SK-N-SH treated with all-trans-retinoic acid at 6 μM for 48 hours (cell line): ENCODE measurements around the gene CIC.
A peak's percentile ranks its signal among the peaks of the same experiment; 100 is the strongest.

Experiments
- ATAC-seq: fragments of 200-7000 bp; cut with Tn5 transposase; 3 replicates; pipeline ENCODE4 v1.9.1; 2020; ENCODE audit warnings: mild to moderate bottlenecking, moderate library complexity
- ARNTL ChIP-seq: fragments of 450-650 bp; formaldehyde crosslinking; IDR thresholded peaks from 2 replicates; pipeline ENCODE4 v1.5.0; 2020; ENCODE audit warnings: low read depth, mild to moderate bottlenecking, moderate library complexity, borderline replicate concordance
- CREB5 ChIP-seq: fragments of 250-450 bp; sonication (Bioruptor Pico); IDR thresholded peaks from 2 replicates; pipeline ENCODE4 v1.5.1; 2020; ENCODE audit warnings: low read depth, mild to moderate bottlenecking, moderate library complexity
- CSDC2 ChIP-seq: fragments of 250-450 bp; sonication (Bioruptor Pico); IDR thresholded peaks from 2 replicates; pipeline ENCODE4 v1.5.0; 2020; ENCODE audit warnings: mild to moderate bottlenecking, moderate library complexity
- ESRRG ChIP-seq: fragments of 250-450 bp; sonication (Bioruptor Pico); IDR thresholded peaks from 2 replicates; pipeline ENCODE4 v1.6.1; 2021; ENCODE audit warnings: mild to moderate bottlenecking
- GLIS3 ChIP-seq: fragments of 250-450 bp; sonication (Bioruptor Pico); IDR thresholded peaks from 2 replicates; pipeline ENCODE4 v1.5.0; 2020; ENCODE audit warnings: mild to moderate bottlenecking, moderate library complexity
- ISL1 ChIP-seq: fragments of 250-450 bp; sonication (Bioruptor Pico); IDR thresholded peaks from 2 replicates; pipeline ENCODE4 v2.1.2; 2022; ENCODE audit warnings: mild to moderate bottlenecking, moderate library complexity
- OSR1 ChIP-seq: fragments of 250-450 bp; sonication (Bioruptor Pico); IDR thresholded peaks from 2 replicates; pipeline ENCODE4 v1.8.0; 2022; ENCODE audit warnings: moderate library complexity, mild to moderate bottlenecking, inconsistent platforms
- PPARA ChIP-seq: fragments of 250-450 bp; sonication (Bioruptor Pico); IDR thresholded peaks from 2 replicates; pipeline ENCODE4 v1.5.0; 2020; ENCODE audit warnings: mild to moderate bottlenecking, borderline replicate concordance
- SNAI2 ChIP-seq: fragments of 250-450 bp; sonication (Bioruptor Pico); IDR thresholded peaks from 2 replicates; pipeline ENCODE4 v1.5.0; 2020; ENCODE audit warnings: mild to moderate bottlenecking, moderate library complexity
- TCF4 ChIP-seq: fragments of 250-450 bp; sonication (Bioruptor Pico); IDR thresholded peaks from 2 replicates; pipeline ENCODE4 v1.8.0; 2021; ENCODE audit warnings: mild to moderate bottlenecking, moderate library complexity, borderline replicate concordance
- TOX ChIP-seq: fragments of 250-450 bp; sonication (Bioruptor Pico); IDR thresholded peaks from 2 replicates; pipeline ENCODE4 v1.8.0; 2021; ENCODE audit warnings: mild to moderate bottlenecking, moderate library complexity, borderline replicate concordance
- TSHZ2 ChIP-seq: fragments of 250-450 bp; sonication (Bioruptor Pico); IDR thresholded peaks from 2 replicates; pipeline ENCODE4 v1.5.0; 2020; ENCODE audit warnings: mild to moderate bottlenecking, moderate library complexity
- ZC3H10 ChIP-seq: fragments of 250-450 bp; sonication (Bioruptor Pico); IDR thresholded peaks from 2 replicates; pipeline ENCODE4 v1.5.1; 2021; ENCODE audit warnings: mild to moderate bottlenecking, moderate library complexity
- ZFP3 ChIP-seq: fragments of 250-450 bp; sonication (Bioruptor Pico); IDR thresholded peaks from 2 replicates; pipeline ENCODE4 v1.5.0; 2020; ENCODE audit warnings: mild to moderate bottlenecking, moderate library complexity
- ZFP30 ChIP-seq: fragments of 450-650 bp; formaldehyde crosslinking; IDR thresholded peaks from 2 replicates; pipeline ENCODE4 v1.5.0; 2022; ENCODE audit warnings: mild to moderate bottlenecking, moderate library complexity
- ZNF565 ChIP-seq: fragments of 450-650 bp; formaldehyde crosslinking; conservative IDR thresholded peaks from 2 replicates; pipeline ENCODE4 v1.5.0; 2020; ENCODE audit warnings: low read depth, mild to moderate bottlenecking, moderate library complexity
- ZNF70 ChIP-seq: fragments of 450-650 bp; formaldehyde crosslinking; IDR thresholded peaks from 2 replicates; pipeline ENCODE4 v1.5.0; 2020; ENCODE audit warnings: mild to moderate bottlenecking, moderate library complexity
- ZNF8 ChIP-seq: fragments of 450-650 bp; formaldehyde crosslinking; IDR thresholded peaks from 2 replicates; pipeline ENCODE4 v1.5.0; 2020; ENCODE audit warnings: mild to moderate bottlenecking, moderate library complexity

Gene CIC

DNA sequence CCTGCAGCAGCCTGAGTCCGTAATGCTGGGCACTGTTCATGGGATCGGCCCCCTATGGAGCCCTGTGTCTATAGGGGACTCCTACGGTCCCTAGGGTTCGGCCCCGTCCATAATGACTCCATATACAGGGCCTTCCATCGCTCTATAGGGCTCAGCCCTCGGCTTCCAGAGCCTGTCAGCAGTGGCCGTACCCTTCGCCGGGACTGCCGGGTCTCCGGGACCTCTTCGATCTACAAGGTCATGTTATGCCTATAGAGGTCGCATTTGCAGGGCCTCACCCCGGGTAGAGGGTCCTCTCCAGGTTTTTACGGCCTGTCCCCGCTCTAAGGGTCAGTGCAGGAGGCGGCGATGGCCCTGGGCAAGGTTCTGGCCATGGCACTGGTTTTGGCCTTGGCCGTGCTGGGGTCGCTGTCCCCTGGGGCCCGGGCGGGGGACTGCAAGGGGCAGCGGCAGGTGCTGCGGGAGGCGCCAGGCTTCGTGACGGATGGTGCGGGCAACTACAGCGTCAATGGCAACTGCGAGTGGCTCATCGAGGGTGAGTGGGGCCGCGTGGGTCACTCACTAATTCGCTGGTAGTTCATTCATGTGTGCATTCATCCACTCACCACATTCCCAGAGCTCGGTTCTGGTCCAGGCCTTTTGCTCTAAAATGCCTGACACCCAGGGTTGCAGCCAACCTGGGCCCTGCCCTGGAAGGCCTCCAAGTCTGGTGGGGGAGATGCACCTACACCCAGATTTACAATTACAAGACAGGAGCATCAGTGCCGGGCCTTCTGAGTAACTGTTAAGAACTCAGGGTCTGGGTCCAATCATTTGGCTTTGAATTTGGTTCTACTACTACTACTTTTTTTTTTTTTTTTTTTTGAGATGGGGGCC lies 57.1 kb downstream of the CIC start:
- TF ChIP-seq PPARA (CRISPR knock-in tag) (no peak), TCF4 (CRISPR knock-in tag) (no peak), ARNTL (CRISPR knock-in tag) (no peak), TSHZ2 (CRISPR knock-in tag) (no peak), ZNF565 (CRISPR knock-in tag) (no peak), TOX (CRISPR knock-in tag) (no peak), ZC3H10 (CRISPR knock-in tag) (no peak)
- peak; percentile 56 for ATAC-seq

GRCh38 chr19:42326969-42327368 lies 57.9 kb downstream of the CIC start:
- ATAC-seq, result no peak
- no peak for TF ChIP-seq TOX (CRISPR knock-in tag)
- no peak for TF ChIP-seq ZNF8
- TF ChIP-seq ZFP30 (CRISPR knock-in tag), result no peak
- TF ChIP-seq GLIS3 (CRISPR knock-in tag), result no peak
- TF ChIP-seq PPARA (CRISPR knock-in tag), result no peak
- no peak for TF ChIP-seq OSR1 (CRISPR knock-in tag)
- TF ChIP-seq ZNF565 (CRISPR knock-in tag), result no peak
- TF ChIP-seq SNAI2 (CRISPR knock-in tag), result no peak

GRCh38 chr19:42327381-42327780 lies 58.3 kb downstream of the CIC start:
- no peak for ATAC-seq
- TF ChIP-seq ZFP3 (CRISPR knock-in tag), result peak; percentile 98
- TF ChIP-seq ZNF8, result no peak

DNA sequence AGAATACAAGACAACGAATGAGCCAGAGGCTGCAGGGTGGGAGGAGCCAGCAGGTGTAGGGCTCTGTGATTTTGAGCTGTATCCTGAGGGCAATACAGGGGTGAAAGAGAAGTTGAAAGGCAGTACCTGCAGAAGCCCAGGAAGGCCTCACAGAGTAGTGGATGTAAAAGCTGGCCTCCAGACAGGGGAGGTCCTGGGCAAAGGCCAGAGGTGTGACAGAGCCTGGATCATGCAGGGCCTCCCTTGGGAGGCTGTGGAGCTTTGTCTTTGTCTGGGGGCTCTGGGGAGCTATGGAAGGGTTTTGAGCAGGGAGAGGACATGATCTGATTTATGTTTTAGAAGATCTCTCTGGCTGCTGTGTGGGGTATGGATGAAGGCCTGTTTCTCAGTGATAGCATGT lies 59.1 kb downstream of the CIC start:
- TF ChIP-seq CSDC2 (CRISPR knock-in tag) (no peak), ESRRG (CRISPR knock-in tag) (no peak), ZNF70 (CRISPR knock-in tag) (no peak), GLIS3 (CRISPR knock-in tag) (no peak), CREB5 (CRISPR knock-in tag) (no peak), ISL1 (CRISPR knock-in tag) (no peak), TCF4 (CRISPR knock-in tag) (no peak), PPARA (CRISPR knock-in tag) (no peak), SNAI2 (CRISPR knock-in tag) (no peak)
- no peak for ATAC-seq

DNA sequence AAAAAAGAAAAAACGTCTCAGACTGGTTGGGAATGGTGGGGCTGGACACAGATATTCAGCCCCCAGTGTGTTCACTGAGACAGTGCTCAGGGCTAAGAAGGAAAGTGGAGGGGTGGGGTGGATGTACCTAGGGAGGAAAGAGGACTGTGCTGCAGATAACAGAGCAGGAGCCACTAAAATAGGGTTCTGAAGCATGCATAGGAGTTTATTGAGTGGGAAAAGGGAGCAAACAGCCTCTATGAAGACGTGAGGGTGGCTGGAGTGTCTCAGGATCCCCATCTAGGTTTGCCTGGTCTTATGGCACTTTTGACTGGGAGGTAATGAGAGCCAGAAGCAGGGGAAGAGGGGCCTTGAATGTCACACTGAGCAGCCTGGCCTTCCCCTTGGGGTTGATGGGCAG lies 59.8 kb downstream of the CIC start:
- TF ChIP-seq TSHZ2 (CRISPR knock-in tag) (no peak), ZFP3 (CRISPR knock-in tag) (peak; percentile 95)
- ATAC-seq, result no peak
